ENCODE results near the gene ARFGAP1.

ARFGAP1 gene

DNA sequence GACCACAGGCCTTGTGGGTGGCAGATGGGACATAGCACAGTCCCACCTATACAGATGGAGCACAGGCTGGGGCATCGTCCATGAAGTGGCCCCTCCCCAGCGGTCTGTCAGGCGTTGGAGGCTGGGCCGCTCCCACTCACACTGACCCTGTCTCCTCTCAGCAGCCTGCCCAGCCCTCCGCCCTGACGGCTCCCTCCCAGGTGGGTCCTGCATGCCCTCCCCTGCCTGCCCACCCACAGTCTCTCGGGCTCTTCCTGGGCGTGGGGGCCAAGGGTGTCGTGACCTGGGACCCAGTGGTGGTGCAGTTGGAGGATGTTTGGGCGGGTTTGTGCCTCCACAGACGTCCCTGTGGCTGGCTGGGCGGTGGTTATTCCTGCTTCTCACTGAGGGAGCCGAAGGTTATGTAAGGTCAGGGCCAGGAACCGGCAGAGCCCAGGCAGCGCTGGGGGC lies 42.7 kb downstream of the ARFGAP1 start:
- H3K27me3 ChIP-seq (replicated peaks; ENCODE audit: control insufficient read depth, insufficient read depth, low read length), result no peaks in the 10 kb centered on the region; the same call in 1 of the 2 replicates
- TF ChIP-seq, protein P1, sequence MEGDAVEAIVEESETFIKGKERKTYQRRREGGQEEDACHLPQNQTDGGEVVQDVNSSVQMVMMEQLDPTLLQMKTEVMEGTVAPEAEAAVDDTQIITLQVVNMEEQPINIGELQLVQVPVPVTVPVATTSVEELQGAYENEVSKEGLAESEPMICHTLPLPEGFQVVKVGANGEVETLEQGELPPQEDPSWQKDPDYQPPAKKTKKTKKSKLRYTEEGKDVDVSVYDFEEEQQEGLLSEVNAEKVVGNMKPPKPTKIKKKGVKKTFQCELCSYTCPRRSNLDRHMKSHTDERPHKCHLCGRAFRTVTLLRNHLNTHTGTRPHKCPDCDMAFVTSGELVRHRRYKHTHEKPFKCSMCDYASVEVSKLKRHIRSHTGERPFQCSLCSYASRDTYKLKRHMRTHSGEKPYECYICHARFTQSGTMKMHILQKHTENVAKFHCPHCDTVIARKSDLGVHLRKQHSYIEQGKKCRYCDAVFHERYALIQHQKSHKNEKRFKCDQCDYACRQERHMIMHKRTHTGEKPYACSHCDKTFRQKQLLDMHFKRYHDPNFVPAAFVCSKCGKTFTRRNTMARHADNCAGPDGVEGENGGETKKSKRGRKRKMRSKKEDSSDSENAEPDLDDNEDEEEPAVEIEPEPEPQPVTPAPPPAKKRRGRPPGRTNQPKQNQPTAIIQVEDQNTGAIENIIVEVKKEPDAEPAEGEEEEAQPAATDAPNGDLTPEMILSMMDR (IDR thresholded peaks at IDR 0.05; ENCODE audit: insufficient read depth, low read length, poor library complexity, severe bottlenecking), result no peak

DNA sequence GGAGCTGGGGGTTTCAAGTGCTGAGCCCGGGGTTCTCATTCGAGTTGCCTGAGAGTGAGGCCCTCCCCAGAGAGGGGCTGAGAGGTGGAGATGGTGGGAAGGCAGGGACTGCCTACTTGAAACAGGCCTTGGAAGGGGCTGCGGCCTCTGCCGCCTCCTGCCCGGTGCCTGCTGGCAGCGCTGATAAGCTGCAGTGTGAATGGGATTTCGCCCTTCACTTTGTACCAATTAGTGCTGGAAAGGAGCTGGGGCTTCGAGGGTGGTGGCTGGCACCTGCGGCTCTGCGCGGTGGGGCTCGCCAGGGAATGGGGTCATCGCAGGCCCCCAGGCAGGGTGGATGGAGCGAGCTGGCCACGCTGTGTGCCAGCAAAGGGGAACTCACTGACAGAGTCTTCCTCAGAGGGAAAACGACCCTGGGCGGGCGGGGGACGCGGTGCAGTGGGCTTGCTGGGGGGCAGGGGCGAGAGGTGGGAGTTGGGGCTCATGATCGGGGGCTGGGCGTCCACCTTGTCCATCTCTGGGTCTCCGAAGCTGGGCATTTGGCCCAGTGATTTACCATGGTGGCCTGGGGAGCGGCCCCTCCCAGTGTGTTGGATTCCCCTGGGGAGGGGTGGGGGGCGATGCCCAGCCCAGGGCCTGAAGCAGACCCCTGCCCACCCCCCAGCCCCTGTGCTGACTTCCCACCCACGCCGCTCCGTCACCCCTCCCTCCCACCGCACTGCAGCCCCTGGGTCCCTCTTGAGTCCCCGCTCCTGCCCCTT lies 43.3 kb downstream of the ARFGAP1 start:
- no peak for DNase-seq (ENCODE audit: extremely low read depth, insufficient read length)
- Histone ChIP-seq H3K4me3 (replicated peaks; ENCODE audit: low read depth, low read length) (no peak overlapping the region), H3K36me3 (ENCODE audit: control insufficient read depth, insufficient read depth, low read length) (no peaks in the 10 kb centered on the region), H3K27me3 (replicated peaks; ENCODE audit: control insufficient read depth, insufficient read depth, low read length) (no peaks in the 10 kb centered on the region; the same call in 1 of the 2 replicates)
- TF ChIP-seq, protein P1 (IDR thresholded peaks at IDR 0.05; ENCODE audit: insufficient read depth, low read length, poor library complexity, severe bottlenecking), result no peak

More for the DNA sequence above, 42.7 kb downstream of the ARFGAP1 start:
- DNase-seq (ENCODE audit: extremely low read depth, insufficient read length), result no peak
- no peak overlapping the region for H3K4me3 ChIP-seq (replicated peaks; ENCODE audit: low read depth, low read length)
- H3K36me3 ChIP-seq (ENCODE audit: control insufficient read depth, insufficient read depth, low read length), result no peaks in the 10 kb centered on the region

GRCh38 chr20:63316502-63316921 lies 43.9 kb downstream of the ARFGAP1 start:
- Histone ChIP-seq H3K36me3 (ENCODE audit: control insufficient read depth, insufficient read depth, low read length) (no peaks in the 10 kb centered on the region), H3K4me3 (replicated peaks; ENCODE audit: low read depth, low read length) (no peak overlapping the region), H3K27me3 (replicated peaks; ENCODE audit: control insufficient read depth, insufficient read depth, low read length) (no peaks in the 10 kb centered on the region; the same call in 1 of the 2 replicates)
- DNase-seq (ENCODE audit: extremely low read depth, insufficient read length), result no peak
- TF ChIP-seq, protein P1 (IDR thresholded peaks at IDR 0.05; ENCODE audit: insufficient read depth, low read length, poor library complexity, severe bottlenecking), result no peak

DNA sequence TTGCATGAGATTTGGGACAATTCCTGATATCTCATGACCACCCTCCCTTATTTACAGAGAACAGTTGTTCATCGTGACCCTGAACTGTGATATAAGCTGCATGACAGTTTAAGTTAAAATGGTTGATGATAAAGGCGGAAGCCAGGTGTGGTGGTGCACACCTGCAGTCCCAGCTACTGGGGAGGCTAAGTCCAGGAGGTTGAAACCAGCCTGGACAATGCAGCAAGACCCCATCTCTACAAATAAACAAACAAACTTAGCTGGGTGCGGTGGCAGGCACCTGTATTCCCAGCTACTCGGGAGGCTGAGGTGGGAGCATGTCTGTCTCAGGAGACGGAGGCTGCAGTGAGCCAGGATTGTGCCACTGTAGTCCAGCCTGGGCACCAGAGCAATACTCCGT lies 44.4 kb downstream of the ARFGAP1 start:
- no peaks in the 10 kb centered on the region; the same call in 1 of the 2 replicates for H3K27me3 ChIP-seq (replicated peaks; ENCODE audit: control insufficient read depth, insufficient read depth, low read length)

DNA sequence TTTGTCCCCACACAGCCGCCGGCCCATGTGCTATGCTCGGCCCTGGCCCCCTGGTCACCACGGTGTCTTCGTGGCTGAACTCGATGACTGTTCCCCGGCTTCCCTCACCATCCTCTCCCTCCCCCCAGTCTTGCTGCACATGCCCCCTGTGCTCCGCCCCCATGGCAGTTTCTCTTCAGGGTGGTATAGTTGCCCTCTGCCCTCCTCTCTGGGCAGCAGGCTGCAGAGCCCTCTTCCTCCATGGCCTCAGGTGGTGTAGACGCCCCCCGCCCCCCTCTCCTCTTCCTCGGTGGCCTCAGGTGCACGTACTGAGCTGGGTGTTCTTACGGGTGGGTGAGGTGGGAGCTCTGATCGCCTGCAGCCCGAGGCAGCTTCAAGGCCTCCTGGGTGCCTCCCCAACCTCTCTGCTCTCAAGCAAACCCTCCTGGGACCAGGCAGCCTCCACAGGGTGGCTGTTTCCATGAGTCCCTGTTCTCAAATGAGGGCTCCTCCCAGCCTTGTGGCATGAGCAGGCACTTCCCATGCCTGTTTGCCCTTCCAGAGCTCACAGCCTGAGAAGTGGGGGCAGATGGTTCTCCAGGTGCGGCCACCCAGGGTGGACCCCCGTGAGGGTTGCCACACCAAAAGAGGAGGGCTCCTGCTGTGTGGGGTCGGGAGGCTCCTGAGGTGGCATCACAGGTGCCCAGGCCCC lies 45.1 kb downstream of the ARFGAP1 start:
- no peak for DNase-seq (ENCODE audit: extremely low read depth, insufficient read length)
- TF ChIP-seq, protein P1 (IDR thresholded peaks at IDR 0.05; ENCODE audit: insufficient read depth, low read length, poor library complexity, severe bottlenecking), result no peak
- Histone ChIP-seq H3K4me3 (replicated peaks; ENCODE audit: low read depth, low read length) (no peak overlapping the region), H3K27me3 (replicated peaks; ENCODE audit: control insufficient read depth, insufficient read depth, low read length) (no peaks in the 10 kb centered on the region; the same call in 1 of the 2 replicates), H3K36me3 (ENCODE audit: control insufficient read depth, insufficient read depth, low read length) (no peaks in the 10 kb centered on the region)

More for the DNA sequence above, 44.4 kb downstream of the ARFGAP1 start:
- TF ChIP-seq, protein P1 (IDR thresholded peaks at IDR 0.05; ENCODE audit: insufficient read depth, low read length, poor library complexity, severe bottlenecking), result no peak
- no peak for DNase-seq (ENCODE audit: extremely low read depth, insufficient read length)
- H3K4me3 ChIP-seq (replicated peaks; ENCODE audit: low read depth, low read length), result no peak overlapping the region
- H3K36me3 ChIP-seq (ENCODE audit: control insufficient read depth, insufficient read depth, low read length), result no peaks in the 10 kb centered on the region
